Endothelial cell of umbilical vein (primary cell): ENCODE results near the gene NFIA.

Experiments used
- CTCF ChIP-seq, 2 donors: IDR thresholded peaks; 1 replicate in 1 of 2; 2 replicates in 1 of 2; pipeline ENCODE4 v1.5.1; 2011; ENCODE audit warnings: low read length in 2 of 2, mild to moderate bottlenecking in 2 of 2, moderate library complexity in 2 of 2, control low read depth in 1 of 2, inconsistent platforms in 1 of 2, low read depth in 1 of 2; ENCODE audit not compliant: insufficient read depth in 1 of 2; ENCODE audit errors: extremely low read depth in 1 of 2
- EZH2 ChIP-seq: IDR thresholded peaks from 2 replicates; pipeline ENCODE4 v1.6.1; 2012; ENCODE audit warnings: borderline replicate concordance, low read depth, mild to moderate bottlenecking, moderate library complexity, low read length, inconsistent platforms; ENCODE audit not compliant: severe bottlenecking
- FOS ChIP-seq: IDR thresholded peaks from 2 replicates; pipeline ENCODE4 v1.6.1; 2011; ENCODE audit warnings: mild to moderate bottlenecking, low read length, moderate library complexity, borderline replicate concordance; ENCODE audit not compliant: insufficient read depth
- MYC ChIP-seq: IDR thresholded peaks from one replicate; pipeline ENCODE4 v1.6.1; 2011; ENCODE audit warnings: mild to moderate bottlenecking, low read depth, low read length
- POLR2AphosphoS5 ChIP-seq: IDR thresholded peaks from 2 replicates; pipeline ENCODE4 v1.6.1; 2012; ENCODE audit warnings: low read depth, mild to moderate bottlenecking, control low read depth, low read length, moderate library complexity; ENCODE audit not compliant: insufficient read depth

GRCh38 chr1:61423643-61424042 lies 341.3 kb downstream of the NFIA start:
- TF ChIP-seq CTCF (IDR thresholded peaks at IDR 0.05; ENCODE audit: extremely low read depth in 1 of 2, insufficient read depth in 1 of 2, low read depth in 1 of 2, low read length in 2 of 2) (no peak), POLR2AphosphoS5 (no peak), FOS (peak; percentile 65), EZH2 (no peak), MYC (no peak)
